ENCODE data around the gene HOXA4.

GRCh38 chr7:27106901-27107240 lies 23.7 kb downstream of the HOXA4 start:
- TF ChIP-seq, protein P1, sequence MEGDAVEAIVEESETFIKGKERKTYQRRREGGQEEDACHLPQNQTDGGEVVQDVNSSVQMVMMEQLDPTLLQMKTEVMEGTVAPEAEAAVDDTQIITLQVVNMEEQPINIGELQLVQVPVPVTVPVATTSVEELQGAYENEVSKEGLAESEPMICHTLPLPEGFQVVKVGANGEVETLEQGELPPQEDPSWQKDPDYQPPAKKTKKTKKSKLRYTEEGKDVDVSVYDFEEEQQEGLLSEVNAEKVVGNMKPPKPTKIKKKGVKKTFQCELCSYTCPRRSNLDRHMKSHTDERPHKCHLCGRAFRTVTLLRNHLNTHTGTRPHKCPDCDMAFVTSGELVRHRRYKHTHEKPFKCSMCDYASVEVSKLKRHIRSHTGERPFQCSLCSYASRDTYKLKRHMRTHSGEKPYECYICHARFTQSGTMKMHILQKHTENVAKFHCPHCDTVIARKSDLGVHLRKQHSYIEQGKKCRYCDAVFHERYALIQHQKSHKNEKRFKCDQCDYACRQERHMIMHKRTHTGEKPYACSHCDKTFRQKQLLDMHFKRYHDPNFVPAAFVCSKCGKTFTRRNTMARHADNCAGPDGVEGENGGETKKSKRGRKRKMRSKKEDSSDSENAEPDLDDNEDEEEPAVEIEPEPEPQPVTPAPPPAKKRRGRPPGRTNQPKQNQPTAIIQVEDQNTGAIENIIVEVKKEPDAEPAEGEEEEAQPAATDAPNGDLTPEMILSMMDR (IDR thresholded peaks at IDR 0.05; ENCODE audit: insufficient read depth, low read length, poor library complexity, severe bottlenecking), result no peak
- TF ChIP-seq EZH2phosphoT487 (conservative IDR thresholded peaks at IDR 0.05; ENCODE audit: low read length), result no peak

All from SU-DHL-6 (cell line).